HCT116 (cell line): ENCODE measurements around the gene SHC4.

ENCODE experiments used
- POLR2A ChIP-seq: IDR thresholded peaks from 2 replicates; pipeline ENCODE4 v1.7.0; 2011; ENCODE audit warnings: borderline replicate concordance; ENCODE audit not compliant: insufficient read depth, insufficient read length; ENCODE audit errors: extremely low read depth
- TF ChIP-seq, protein P1 (sequence below), 3 experiments: fragments of 200-600 bp in 1 of 3; sonication (generic) in 1 of 3; IDR thresholded peaks in 2 of 3; conservative IDR thresholded peaks in 1 of 3; 2 replicates each; pipeline ENCODE4 v1.5.1; 2012 to 2017; ENCODE audit warnings: low read depth in 2 of 3, low read length in 2 of 3, antibody characterized with exemption in 1 of 3, borderline replicate concordance in 1 of 3, control low read depth in 1 of 3, mild to moderate bottlenecking in 1 of 3, mixed read lengths in 1 of 3, mixed run types in 1 of 3, moderate library complexity in 1 of 3; ENCODE audit not compliant: insufficient read depth in 1 of 3

DNA sequence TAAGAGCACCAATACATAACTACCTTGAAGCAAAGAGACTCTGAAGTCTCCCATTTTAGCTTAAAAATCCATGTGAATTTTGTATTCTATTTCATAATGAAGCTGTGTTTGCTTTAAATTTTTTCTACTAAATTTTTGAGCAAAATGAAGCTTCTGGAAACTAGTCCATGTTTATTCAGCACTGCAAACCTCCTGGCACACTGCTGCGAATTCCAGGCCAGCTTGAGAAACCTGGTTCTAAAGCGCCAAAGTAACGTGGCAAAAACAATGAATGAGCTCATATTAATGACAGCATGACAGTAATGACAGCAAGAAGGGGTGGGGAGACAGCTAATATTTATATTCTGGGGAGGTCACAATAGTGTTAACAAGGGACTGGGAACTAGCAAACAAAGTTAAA lies 178.5 kb downstream of the SHC4 start:
- TF ChIP-seq, protein P1, sequence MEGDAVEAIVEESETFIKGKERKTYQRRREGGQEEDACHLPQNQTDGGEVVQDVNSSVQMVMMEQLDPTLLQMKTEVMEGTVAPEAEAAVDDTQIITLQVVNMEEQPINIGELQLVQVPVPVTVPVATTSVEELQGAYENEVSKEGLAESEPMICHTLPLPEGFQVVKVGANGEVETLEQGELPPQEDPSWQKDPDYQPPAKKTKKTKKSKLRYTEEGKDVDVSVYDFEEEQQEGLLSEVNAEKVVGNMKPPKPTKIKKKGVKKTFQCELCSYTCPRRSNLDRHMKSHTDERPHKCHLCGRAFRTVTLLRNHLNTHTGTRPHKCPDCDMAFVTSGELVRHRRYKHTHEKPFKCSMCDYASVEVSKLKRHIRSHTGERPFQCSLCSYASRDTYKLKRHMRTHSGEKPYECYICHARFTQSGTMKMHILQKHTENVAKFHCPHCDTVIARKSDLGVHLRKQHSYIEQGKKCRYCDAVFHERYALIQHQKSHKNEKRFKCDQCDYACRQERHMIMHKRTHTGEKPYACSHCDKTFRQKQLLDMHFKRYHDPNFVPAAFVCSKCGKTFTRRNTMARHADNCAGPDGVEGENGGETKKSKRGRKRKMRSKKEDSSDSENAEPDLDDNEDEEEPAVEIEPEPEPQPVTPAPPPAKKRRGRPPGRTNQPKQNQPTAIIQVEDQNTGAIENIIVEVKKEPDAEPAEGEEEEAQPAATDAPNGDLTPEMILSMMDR (IDR thresholded peaks at IDR 0.05 in 2 of 3, conservative IDR thresholded peaks at IDR 0.05 in 1 of 3; ENCODE audit: borderline replicate concordance in 1 of 3, insufficient read depth in 1 of 3, low read depth in 2 of 3, low read length in 2 of 3) = no peak
- TF ChIP-seq POLR2A = no peak
